HepG2 (cell line): ENCODE results near the gene PHLDB1.

Source experiments
- HHEX ChIP-seq: IDR thresholded peaks from 2 replicates; pipeline ENCODE4 v1.6.1; 2016; ENCODE audit warnings: control low read depth
- MYNN ChIP-seq: sonication (generic); formaldehyde crosslinking; IDR thresholded peaks from 2 replicates; pipeline ENCODE4 v1.4.0; 2020; ENCODE audit warnings: mild to moderate bottlenecking, low read depth, missing genetic modification reagents
- NR3C1 ChIP-seq: sonication (generic); formaldehyde crosslinking; IDR thresholded peaks from 2 replicates; pipeline ENCODE4 v1.4.0; 2020; ENCODE audit warnings: missing genetic modification reagents
- TAF1 ChIP-seq: sonication (generic); formaldehyde crosslinking; IDR thresholded peaks from 2 replicates; pipeline ENCODE4 v1.4.0; 2020; ENCODE audit warnings: missing genetic modification reagents
- ZC3H13 ChIP-seq: sonication (generic); formaldehyde crosslinking; IDR thresholded peaks from 2 replicates; pipeline ENCODE4 v1.8.1; 2023; ENCODE audit warnings: mild to moderate bottlenecking, missing genetic modification reagents, moderate library complexity
- ZNF616 ChIP-seq: sonication (generic); formaldehyde crosslinking; IDR thresholded peaks from 2 replicates; pipeline ENCODE4 v1.5.0; 2020; ENCODE audit warnings: low read depth, mild to moderate bottlenecking, missing genetic modification reagents
- TF ChIP-seq, protein P1 (sequence below), 2 experiments: IDR thresholded peaks; 2 replicates each; pipeline ENCODE4 v1.6.1; 2011 to 2012; ENCODE audit warnings: low read length in 2 of 2, borderline replicate concordance in 1 of 2, low read depth in 1 of 2, mild to moderate bottlenecking in 1 of 2, moderate library complexity in 1 of 2
- TF ChIP-seq, protein P2 (sequence below): sonication (generic); formaldehyde crosslinking; IDR thresholded peaks from 2 replicates; pipeline ENCODE4 v1.5.0; 2020; ENCODE audit warnings: mild to moderate bottlenecking, missing genetic modification reagents, moderate library complexity

DNA sequence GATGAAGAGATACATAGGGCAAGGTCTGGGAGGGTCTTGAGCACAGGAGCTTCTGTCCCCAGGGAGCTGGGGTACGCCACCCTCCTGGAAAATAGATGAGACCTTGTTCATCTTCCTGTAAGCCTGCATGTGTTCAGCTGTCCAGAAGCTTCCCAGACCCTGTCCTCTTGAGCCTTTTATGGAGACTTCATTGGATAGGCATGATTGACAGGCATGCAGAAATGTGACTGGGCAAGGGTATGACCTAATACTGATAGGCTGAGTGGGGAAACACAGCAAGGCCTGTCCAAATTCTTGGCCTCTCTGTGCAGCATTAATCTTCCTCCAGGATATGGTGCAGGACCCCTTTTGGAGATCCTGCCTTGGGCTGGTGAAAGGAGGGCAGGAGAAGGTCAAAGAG lies 19.5 kb upstream of the PHLDB1 start:
- no peak for TF ChIP-seq ZNF616 (CRISPR knock-in tag)
- no peak for TF ChIP-seq HHEX (CRISPR knock-in tag)
- TF ChIP-seq, protein P1, sequence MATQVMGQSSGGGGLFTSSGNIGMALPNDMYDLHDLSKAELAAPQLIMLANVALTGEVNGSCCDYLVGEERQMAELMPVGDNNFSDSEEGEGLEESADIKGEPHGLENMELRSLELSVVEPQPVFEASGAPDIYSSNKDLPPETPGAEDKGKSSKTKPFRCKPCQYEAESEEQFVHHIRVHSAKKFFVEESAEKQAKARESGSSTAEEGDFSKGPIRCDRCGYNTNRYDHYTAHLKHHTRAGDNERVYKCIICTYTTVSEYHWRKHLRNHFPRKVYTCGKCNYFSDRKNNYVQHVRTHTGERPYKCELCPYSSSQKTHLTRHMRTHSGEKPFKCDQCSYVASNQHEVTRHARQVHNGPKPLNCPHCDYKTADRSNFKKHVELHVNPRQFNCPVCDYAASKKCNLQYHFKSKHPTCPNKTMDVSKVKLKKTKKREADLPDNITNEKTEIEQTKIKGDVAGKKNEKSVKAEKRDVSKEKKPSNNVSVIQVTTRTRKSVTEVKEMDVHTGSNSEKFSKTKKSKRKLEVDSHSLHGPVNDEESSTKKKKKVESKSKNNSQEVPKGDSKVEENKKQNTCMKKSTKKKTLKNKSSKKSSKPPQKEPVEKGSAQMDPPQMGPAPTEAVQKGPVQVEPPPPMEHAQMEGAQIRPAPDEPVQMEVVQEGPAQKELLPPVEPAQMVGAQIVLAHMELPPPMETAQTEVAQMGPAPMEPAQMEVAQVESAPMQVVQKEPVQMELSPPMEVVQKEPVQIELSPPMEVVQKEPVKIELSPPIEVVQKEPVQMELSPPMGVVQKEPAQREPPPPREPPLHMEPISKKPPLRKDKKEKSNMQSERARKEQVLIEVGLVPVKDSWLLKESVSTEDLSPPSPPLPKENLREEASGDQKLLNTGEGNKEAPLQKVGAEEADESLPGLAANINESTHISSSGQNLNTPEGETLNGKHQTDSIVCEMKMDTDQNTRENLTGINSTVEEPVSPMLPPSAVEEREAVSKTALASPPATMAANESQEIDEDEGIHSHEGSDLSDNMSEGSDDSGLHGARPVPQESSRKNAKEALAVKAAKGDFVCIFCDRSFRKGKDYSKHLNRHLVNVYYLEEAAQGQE (IDR thresholded peaks at IDR 0.05; ENCODE audit: borderline replicate concordance in 1 of 2, low read depth in 1 of 2, low read length in 2 of 2): no peak
- TF ChIP-seq NR3C1 (CRISPR knock-in tag): no peak
- TF ChIP-seq MYNN (CRISPR knock-in tag): no peak
- no peak for TF ChIP-seq TAF1 (CRISPR knock-in tag)
- TF ChIP-seq ZC3H13: no peak
- TF ChIP-seq, protein P2, sequence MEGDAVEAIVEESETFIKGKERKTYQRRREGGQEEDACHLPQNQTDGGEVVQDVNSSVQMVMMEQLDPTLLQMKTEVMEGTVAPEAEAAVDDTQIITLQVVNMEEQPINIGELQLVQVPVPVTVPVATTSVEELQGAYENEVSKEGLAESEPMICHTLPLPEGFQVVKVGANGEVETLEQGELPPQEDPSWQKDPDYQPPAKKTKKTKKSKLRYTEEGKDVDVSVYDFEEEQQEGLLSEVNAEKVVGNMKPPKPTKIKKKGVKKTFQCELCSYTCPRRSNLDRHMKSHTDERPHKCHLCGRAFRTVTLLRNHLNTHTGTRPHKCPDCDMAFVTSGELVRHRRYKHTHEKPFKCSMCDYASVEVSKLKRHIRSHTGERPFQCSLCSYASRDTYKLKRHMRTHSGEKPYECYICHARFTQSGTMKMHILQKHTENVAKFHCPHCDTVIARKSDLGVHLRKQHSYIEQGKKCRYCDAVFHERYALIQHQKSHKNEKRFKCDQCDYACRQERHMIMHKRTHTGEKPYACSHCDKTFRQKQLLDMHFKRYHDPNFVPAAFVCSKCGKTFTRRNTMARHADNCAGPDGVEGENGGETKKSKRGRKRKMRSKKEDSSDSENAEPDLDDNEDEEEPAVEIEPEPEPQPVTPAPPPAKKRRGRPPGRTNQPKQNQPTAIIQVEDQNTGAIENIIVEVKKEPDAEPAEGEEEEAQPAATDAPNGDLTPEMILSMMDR (CRISPR knock-in tag): no peak
